Stimulated activated CD4-positive, alpha-beta T cell treated with anti-CD3 and anti-CD28 coated beads, Interleukin-12 subunit alpha, Interleukin-12 subunit beta, amount 100 ng/mL, for 48 hours (primary cell): ENCODE measurements around the gene PLS3.
"Not testable (repeated sequence)": the region's sequence is repeated elsewhere in the genome, so short reads cannot be mapped to it uniquely, and the experiment has no call there.

Experiments used
- DNase-seq, 3 donors: peaks; one replicate each; pipeline ENCODE4 v3.0.0-alpha.2; 2020; ENCODE audit warnings: low read depth in 2 of 3, low spot score in 1 of 3

PLS3 gene

DNA sequence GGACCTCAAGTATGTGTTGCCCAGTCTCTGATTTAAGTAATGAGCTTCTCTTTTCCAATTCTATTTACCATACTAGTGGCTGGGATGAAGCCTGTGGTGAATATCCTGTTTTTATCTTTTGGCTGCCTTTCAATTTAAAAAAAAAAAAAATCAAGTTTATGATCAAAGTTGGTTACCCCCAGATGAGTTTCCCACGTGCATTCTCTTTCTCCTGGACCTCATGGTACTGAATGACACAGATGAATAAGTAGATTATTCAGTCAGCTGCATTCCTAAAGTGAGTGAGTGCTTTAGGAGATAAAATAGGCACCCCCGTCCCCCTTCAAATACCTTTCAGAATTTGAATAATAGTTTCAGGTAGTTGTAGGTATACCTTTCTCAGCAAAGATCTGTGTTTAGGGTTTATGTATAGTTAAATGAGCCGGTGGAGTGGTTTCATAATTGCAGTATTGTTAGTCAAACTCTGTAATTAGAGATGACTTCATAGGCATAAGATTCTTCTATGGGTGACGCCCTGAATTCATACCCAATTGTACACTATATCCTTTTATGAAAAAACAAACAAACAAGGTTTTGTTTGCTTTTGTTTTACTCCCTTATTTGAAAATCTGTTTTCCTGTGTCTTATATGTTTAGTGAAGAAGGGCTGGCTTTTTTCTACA, 41.9 kb downstream of the PLS3 start:
- no peak for DNase-seq

DNA sequence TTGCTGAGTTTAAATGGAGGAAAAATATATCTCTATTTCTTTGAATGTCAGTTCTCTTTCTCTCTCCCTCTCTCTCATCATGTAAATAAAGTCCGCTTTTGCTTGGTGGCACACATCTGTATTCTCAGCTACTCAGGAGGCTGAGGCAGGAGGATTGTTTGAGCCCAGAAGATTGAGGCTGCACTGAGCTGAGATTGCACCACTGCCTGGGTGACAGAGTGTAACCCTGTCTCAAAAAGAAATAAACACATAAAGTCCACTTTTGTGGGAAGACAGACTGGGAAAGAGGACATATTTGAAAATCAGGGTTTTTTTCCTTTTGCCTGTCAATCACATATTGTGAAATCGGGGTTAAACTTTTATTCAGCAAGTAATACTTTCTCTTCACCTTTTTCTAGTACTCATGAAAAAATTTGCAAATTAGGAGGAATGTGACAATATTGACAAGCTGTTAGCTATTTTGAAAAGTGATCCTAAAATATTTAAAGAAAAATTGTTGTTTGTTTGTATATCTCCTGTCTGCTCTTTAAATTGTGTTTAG, 42.6 kb downstream of the PLS3 start:
- no peak for DNase-seq

DNA sequence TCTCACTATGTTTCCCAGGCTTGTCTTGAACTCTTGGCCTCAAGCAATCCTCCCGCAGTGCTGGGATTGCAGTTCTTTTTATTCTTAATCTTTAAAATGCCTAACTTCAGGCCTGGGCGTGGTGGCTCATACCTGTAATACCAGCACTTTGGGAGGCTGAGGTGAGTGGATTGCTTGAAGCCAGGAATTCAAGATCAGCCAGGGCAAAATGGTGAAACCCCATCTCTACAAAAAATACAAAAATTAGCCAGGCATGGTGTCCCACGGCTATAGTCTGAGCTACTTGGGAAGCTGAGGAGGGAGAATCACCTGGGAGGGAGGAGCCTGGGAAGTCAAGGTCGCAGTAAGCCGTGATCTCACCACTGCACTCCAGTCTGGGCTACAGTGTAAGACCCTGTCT, 45.9 kb downstream of the PLS3 start:
- DNase-seq: no peak

GRCh38 chrX:115609621-115610020, 48.6 kb downstream of the PLS3 start:
- DNase-seq: no peak

DNA sequence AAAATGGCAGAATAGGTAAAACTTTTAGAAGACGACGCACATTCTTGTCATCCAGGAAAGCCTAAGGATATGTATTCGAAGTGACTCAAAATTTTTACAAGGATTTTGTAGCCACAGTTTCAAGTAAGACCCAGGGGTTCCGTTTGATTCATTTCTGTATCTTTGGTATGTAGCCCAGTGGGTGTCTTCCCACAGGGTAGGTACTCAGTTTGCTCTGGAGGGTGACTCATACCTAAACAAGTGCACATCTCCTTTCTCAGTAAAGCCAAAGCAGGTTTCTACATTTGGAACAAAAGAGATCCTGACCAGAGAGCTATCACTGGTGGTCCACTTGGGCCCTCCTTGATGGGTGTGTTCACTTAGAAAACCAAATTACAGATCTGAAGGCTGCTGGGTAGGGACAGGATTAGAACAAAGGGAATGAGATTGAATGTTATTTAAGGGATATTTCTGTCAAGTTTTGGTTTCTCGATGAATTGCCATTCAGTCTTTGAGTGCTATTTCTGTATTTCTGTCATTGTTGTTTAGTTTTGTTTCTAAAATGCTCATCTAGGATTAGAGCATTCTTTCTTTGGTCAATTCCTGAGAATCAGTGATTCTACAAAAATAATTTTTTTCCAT, 56.1 kb downstream of the PLS3 start:
- peak in 1 of 3 donors; percentile 10 for DNase-seq

GRCh38 chrX:115622534-115622933, 61.6 kb downstream of the PLS3 start:
- no peak for DNase-seq

- DNase-seq: no peak
Observed at GRCh38 chrX:115624916-115625315, 63.9 kb downstream of the PLS3 start.

DNA sequence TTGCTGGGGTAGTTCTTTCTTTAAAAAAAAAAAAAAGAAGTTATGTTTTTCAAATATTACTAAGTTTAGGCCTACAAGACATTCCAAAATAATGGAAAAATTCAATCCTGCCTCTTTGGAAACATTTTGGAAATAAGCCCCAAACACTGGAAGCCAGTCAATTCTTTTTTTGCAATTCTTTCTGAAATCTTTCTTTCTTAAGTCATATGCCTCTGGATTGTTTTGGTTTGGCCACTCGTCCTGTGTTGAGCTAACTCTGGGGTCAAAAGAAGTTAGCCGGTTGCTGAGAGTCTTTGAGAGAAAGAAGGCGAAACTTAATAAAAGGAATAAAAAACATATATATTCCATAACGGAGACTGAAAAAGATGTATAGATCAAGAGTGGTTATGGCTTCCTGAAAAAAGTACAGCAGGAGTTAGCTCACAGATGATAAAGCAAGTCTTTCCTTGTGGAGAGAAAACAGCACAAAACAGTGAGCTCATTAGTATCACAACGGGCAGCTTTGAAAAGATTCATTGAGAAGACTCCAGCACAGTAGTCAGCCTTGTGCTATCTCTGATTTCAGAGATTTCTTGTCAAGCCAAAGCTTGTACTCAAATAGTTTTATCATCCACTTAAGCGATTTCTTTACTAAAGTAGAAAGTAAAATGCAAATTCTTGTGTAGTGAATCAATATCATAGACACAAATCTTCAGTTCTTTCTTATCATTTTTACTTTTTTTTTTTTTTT, 64.8 kb downstream of the PLS3 start:
- DNase-seq: no peak

GRCh38 chrX:115630204-115630603, 69.2 kb downstream of the PLS3 start:
- no peak for DNase-seq

DNA sequence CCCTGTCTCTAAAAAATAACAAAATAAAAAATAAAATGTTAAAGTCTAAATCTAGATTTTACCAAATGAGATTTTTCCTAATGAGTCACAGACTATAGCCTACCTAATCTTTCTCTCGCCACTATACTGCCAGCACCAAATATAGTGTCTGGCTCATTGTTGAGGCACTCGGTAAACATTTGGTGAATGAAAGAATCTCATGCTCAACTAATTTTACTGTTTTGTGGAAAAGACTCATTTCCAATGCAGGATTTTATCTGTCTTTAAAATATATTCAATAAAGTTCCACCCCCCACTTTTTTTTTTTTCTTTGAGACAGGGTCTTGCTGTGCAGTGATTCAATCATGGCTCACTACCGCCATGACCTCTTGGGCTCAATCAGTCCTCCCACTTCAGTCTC, 71.5 kb downstream of the PLS3 start:
- no peak for DNase-seq

GRCh38 chrX:115633397-115633796, 72.4 kb downstream of the PLS3 start:
- DNase-seq: not testable (repeated sequence)

DNA sequence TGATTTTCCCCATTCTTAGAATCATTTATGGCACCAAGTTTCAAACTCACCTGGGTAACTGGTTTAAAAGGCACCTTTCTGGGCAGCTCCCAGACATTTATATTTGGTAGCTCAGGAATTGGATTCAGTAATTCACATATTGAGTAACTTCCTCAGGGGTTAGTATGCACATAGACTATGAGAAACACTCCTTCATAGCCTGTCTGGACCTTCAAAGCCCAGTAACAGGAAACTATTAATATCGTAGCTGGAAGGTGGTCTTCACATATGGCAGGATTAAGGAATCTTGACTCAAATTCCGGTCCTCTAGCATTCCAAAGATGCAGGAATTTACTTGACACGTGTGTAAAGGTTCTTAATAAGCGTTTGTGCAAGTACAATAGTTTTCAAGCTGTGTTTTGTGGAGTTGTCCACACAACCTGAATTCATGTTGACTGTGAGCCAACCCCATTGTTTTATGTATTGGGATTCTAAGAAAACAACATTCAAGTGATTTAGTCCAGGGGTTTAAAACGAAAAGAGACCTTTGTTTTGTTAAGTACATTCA, 78.4 kb downstream of the PLS3 start:
- no peak for DNase-seq

- DNase-seq: no peak
Observed at GRCh38 chrX:115642311-115642710, 81.3 kb downstream of the PLS3 start.

GRCh38 chrX:115642895-115643530, 82.0 kb downstream of the PLS3 start:
- DNase-seq: peak in 1 of 3 donors; percentile 62

- DNase-seq: not testable (repeated sequence)
Observed at GRCh38 chrX:115644397-115644796, 83.4 kb downstream of the PLS3 start.

- no peak for DNase-seq
Observed at GRCh38 chrX:115649461-115650063, 88.6 kb downstream of the PLS3 start.

- DNase-seq: no peak
Observed at GRCh38 chrX:115650449-115650848, 89.5 kb downstream of the PLS3 start.

DNA sequence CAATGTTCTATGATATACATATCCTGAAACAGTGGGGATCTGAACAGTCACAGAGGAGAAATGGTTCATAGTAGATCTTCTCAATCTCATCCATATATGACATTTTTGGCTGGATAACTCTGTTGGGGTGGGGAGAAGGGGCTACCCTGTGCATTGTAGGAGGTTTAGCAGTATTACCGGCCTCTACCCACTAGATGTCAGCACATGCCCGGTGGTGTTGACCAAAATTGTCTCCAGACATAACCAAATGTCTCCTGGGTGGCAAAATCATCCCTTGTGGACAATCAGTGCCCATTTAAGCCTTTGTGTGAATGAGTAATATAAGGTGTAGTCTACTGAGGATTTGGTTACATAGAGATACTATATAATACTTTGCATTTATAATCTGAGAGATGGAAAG, 89.9 kb downstream of the PLS3 start:
- DNase-seq: peak in 1 of 3 donors; percentile 18

GRCh38 chrX:115652221-115652620, 91.2 kb downstream of the PLS3 start:
- no peak for DNase-seq

- DNase-seq: no peak
Observed at GRCh38 chrX:115665122-115665521, 104.1 kb downstream of the PLS3 start.

GRCh38 chrX:115679460-115679859, 118.5 kb downstream of the PLS3 start:
- no peak for DNase-seq
